Loucy (cell line): ENCODE measurements around the gene KLC4.

ENCODE experiments used
- EZH2phosphoT487 ChIP-seq: fragments of 200-600 bp; IDR thresholded peaks from 2 replicates; pipeline ENCODE4 v1.6.1; 2018; ENCODE audit warnings: antibody characterized with exemption, mild to moderate bottlenecking, moderate library complexity, borderline replicate concordance
- TF ChIP-seq, protein P1 (sequence below): fragments of 200-600 bp; sonication (generic); conservative IDR thresholded peaks from 2 replicates; pipeline ENCODE4 v1.5.1; 2014; ENCODE audit warnings: mild to moderate bottlenecking, antibody characterized with exemption, low read length

DNA sequence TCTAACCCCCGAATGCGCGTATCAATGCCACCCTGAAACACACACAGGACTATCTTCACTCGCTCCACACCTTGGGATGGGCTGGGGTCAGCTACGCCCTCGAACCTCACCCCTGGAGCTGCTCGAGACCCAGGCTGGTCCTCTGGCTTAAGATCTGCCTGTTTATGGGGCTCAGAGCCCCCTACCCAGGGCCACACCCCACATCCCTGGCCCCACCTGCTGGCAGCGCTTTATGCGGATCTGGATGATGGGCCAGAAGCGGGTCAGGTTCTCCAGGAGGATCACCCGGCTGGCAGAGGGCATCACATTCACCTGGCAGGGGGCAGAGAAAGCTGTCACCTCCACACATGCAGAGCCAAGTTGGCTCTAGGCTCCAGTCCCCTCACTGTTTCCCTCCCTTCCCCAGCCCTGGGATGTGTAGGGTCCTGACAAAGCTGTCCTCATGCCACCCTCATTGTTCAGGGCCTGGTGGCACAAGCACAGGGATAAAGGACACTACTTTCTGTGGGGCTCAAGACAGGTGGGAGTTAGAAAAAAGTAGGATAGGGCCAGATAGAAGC is 14.0 kb upstream of the KLC4 start:
- TF ChIP-seq EZH2phosphoT487: no peak
- TF ChIP-seq, protein P1, sequence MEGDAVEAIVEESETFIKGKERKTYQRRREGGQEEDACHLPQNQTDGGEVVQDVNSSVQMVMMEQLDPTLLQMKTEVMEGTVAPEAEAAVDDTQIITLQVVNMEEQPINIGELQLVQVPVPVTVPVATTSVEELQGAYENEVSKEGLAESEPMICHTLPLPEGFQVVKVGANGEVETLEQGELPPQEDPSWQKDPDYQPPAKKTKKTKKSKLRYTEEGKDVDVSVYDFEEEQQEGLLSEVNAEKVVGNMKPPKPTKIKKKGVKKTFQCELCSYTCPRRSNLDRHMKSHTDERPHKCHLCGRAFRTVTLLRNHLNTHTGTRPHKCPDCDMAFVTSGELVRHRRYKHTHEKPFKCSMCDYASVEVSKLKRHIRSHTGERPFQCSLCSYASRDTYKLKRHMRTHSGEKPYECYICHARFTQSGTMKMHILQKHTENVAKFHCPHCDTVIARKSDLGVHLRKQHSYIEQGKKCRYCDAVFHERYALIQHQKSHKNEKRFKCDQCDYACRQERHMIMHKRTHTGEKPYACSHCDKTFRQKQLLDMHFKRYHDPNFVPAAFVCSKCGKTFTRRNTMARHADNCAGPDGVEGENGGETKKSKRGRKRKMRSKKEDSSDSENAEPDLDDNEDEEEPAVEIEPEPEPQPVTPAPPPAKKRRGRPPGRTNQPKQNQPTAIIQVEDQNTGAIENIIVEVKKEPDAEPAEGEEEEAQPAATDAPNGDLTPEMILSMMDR: no peak
